Measurements from ENCODE around the gene PIK3R1.
"Not testable (repeated sequence)": the region's sequence is repeated elsewhere in the genome, so short reads cannot be mapped to it uniquely, and the experiment has no call there.

Gene PIK3R1

GRCh38 chr5:68226546-68227073, 11.1 kb downstream of the PIK3R1 start:
- no peak for DNase-seq (ENCODE audit: low spot score)

GRCh38 chr5:68227532-68228160, 12.1 kb downstream of the PIK3R1 start:
- no peak for DNase-seq (ENCODE audit: low spot score)

- DNase-seq (ENCODE audit: low spot score), result no peak
Measured at GRCh38 chr5:68229416-68229815, 13.9 kb downstream of the PIK3R1 start.

DNA sequence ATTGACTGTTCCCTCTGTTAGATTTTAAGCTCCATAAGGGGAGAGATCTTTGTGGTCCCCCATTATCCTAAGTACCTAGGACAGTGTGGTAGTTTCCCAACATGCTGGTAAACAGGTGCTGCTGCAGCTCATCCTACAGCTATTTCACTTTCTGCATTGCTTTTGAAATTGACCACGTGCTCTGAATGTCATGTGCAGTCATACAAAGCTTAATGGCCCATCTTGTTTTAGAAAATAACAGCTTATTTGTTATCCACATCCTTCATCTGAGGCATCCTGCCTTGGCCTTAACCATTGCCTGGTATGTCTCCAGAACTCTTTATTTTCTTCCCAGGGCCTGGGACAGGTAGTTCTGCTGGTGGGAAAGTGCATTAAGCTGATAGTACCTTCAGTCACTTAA, 14.7 kb downstream of the PIK3R1 start:
- no peak for DNase-seq (ENCODE audit: low spot score)

GRCh38 chr5:68231414-68232076, 16.0 kb downstream of the PIK3R1 start:
- DNase-seq (ENCODE audit: low spot score), result no peak

- no peak for DNase-seq (ENCODE audit: low spot score)
Measured at GRCh38 chr5:68232277-68232676, 16.7 kb downstream of the PIK3R1 start.

GRCh38 chr5:68233075-68233474, 17.5 kb downstream of the PIK3R1 start:
- no peak for DNase-seq (ENCODE audit: low spot score)

- DNase-seq (ENCODE audit: low spot score), result not testable (repeated sequence)
Measured at GRCh38 chr5:68235229-68235628, 19.7 kb downstream of the PIK3R1 start.

- DNase-seq (ENCODE audit: low spot score), result no peak
Measured at GRCh38 chr5:68237715-68238114, 22.2 kb downstream of the PIK3R1 start.

- DNase-seq (ENCODE audit: low spot score), result peak; percentile 49
Measured at GRCh38 chr5:68239487-68239886, 23.9 kb downstream of the PIK3R1 start.

DNA sequence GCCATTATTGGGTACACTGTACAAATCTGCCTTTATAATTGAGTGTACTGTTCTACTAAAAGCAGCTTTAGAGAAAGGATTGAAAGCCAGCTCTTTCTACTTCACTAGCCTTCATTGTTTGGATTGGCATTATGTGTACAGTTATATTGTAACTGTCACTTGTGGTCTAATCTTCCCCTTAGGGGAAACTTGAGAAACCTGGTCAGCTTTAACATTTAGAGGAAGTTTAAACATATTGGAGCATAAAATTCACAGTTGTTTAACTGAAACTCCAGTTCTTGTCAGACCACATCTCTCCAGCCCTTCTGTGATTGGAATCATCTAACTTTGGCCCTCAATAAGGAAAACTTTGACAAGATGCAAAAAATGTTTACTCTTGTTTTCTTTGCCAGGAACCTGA, 24.6 kb downstream of the PIK3R1 start:
- no peak for DNase-seq (ENCODE audit: low spot score)

- DNase-seq (ENCODE audit: low spot score), result no peak
Measured at GRCh38 chr5:68240771-68241170, 25.2 kb downstream of the PIK3R1 start.

DNA sequence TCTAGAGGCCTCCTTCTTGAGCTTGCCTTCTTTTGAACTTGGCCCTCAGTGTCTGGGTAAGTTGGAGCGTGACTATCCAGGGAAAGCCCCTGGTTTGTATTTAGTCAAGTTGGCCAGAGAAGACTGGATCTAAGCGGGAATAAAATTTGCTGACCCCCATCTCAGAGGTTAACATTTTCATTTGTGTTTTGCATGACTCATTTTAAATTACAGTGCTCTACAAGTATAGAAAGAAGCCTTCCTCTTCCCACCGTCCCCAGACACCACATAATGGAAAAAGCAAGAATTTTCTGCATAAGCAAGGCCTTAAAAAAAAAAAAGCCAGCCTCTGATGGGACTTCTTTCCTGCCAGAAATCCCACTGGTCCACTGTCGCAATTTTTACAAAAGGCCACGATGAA, 27.2 kb downstream of the PIK3R1 start:
- no peak for DNase-seq (ENCODE audit: low spot score)

GRCh38 chr5:68243251-68243650, 27.7 kb downstream of the PIK3R1 start:
- DNase-seq (ENCODE audit: low spot score), result no peak

GRCh38 chr5:68243681-68244080, 28.1 kb downstream of the PIK3R1 start:
- no peak for DNase-seq (ENCODE audit: low spot score)

GRCh38 chr5:68245319-68245718, 29.8 kb downstream of the PIK3R1 start:
- no peak for DNase-seq (ENCODE audit: low spot score)

DNA sequence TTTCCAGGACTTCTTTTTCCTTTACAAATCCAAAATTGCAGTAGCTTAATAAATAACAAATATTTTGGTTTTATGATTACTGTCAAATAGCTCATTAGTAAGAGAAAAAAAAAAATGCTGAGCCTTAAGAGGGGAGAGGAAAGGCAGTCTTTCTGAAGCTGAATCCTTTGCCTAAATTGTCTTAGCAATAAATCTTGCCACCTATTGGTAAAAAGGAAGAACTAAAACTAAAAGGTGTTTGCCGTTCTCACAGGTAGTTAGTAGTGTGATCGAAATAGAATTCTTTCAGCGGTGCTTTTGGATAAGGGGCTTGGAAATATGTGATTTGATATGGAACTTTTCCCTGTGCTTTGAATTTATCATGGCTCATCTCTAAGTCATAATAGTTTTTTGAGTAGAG, 31.2 kb downstream of the PIK3R1 start:
- DNase-seq (ENCODE audit: low spot score), result no peak

- DNase-seq (ENCODE audit: low spot score), result no peak
Measured at GRCh38 chr5:68247627-68248026, 32.1 kb downstream of the PIK3R1 start.

DNA sequence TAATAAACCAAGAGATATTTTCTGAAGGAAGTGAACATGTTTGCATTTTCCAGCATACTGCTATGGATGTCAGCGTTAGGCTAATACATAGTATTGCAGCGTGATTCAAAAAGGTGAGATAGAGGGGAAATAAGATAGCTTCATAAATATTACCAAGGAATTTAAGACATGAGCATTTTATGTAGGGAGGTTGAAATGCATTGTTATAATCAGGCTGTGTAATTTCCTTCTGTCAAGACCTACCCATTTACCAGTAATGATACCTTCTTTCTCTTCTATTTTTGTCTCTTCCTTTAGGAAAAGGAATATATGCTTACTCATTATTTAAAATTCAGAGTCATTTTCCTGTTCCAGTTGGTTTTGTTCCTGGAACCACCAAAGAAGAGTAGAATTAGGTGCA, 33.3 kb downstream of the PIK3R1 start:
- DNase-seq (ENCODE audit: low spot score), result no peak

DNA sequence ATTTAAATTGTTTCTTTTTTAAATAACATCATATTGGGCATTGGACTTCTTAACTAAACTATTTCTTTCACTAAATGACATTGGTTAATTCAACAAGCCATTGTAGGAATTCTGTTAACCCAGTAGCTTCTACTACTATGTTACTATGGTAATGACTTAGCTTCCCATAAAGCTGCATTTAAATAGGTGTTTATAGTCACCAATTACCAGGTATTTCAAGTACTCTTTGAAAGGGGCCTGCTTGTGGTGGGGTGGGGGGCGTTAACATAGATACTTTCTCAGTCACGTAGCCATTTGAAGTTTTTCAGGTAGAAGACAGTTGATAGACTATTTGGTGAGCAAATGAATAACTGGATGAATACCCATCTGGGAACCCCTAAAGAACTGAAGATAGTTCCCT, 34.0 kb downstream of the PIK3R1 start:
- no peak for DNase-seq (ENCODE audit: low spot score)

DNA sequence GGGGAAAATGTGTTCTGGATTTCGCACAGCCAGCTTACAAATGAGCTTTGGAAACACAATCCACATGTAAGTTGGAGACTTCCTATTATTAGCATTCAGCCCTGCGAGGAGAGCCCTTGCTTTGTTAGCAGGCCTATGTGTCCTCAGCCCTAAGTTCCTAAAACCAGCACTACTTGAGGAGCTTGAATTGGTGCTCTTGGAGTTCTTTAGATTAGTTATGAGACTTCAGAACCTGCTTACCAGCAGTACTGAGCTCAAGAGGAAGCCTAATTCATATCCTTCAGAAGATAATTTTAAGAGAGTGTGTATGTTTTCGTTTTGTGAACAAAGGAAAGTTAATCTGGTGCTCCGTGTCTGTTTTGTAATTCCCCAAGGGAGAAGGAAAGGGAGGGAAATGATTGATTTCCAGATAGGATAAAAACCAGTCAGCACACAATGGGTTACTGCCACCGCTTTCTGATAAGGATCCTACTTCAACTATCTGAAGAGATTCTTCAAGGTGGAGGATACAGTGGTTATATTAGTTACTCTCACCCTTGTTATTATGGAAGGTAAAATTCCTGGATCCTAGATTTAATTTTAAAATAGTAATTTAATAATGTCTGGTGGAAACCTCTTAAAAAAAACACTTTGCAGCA, 35.2 kb downstream of the PIK3R1 start:
- no peak for DNase-seq (ENCODE audit: low spot score)

DNA sequence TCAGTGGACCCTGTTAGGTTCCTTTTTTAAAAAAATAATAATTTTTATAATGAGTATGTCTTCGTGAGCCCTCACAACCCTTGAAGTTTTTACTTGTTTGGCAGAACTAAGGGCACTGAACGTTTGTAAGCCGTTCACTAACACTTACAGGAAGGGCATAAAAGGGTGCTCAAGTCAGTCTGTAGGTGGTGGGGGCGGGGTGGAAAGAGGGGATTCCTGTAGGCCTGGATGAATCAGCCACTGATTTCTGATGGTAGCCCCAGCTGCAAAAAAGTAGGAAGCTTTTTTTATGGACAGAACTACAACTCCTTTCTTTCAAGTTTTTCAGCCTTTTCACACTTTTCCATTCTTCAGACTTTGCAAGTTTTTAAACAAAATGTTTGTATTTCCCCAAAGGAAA, 35.8 kb downstream of the PIK3R1 start:
- no peak for DNase-seq (ENCODE audit: low spot score)

DNA sequence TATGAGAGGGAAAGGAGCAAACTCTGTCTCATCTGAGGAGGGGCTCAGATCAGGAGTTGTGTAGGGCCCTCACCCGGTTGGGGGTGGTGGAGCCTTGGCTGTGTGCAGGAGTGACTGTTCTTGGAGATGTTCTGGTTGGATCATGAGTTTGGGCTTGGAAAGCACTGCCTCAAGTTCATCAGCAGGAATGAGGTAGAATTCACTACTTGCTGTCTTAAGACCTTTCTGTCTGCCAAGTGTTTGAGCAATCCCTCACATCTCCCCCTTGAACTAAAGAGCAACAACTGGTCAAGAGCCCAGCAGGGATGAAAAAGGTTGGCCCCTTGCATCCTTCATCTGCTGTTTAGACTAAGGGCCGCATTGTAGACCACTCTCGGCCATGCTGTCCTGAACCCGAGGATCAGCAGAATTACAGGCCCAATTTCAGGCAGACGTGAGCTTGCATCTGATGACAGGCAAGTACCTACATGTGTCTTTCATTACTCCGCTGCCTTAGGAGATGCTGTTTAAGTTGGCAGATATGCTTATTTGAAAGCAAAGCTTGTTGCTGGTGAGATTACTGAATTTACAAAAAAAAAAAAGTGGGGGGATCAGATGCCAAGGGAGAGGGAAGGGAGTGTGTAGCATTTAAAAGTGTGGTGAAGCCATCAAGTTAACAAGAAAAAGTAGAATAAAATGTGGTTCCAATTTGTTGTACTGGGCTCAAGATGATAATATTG, 36.4 kb downstream of the PIK3R1 start:
- no peak for DNase-seq (ENCODE audit: low spot score)

Measured in hepatic stellate cell (primary cell).